Measurements from ENCODE around the gene FABP7. TPM values are rescaled to one million over a fixed set of nuclear protein-coding genes. Genes with fewer than 3 reads are reported as not detected.

Gene FABP7
- total RNA-seq, 1 experiment from 2014 or later = not detected

DNA sequence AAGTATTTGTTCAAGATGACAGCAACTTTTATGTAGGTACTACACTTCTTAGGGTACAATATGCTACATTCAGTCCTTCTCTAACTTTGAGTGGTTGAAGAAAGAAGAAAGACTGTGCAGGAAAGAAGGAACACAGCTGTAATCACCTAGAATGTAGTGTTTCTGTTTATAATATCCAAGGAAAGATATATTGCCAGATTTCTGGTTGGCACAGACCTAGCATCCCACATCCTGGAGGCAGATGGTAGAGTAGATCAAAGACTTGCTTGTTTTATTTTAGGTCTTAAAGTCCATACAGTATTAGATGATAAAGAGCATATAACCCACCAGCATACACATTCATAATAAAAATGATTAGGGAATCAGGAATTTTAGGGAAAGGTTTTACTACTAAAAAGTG lies 13.3 kb upstream of the FABP7 start:
- no peaks in the 10 kb centered on the region for H3K4me1 ChIP-seq (ENCODE audit: control insufficient read depth in 1 of 2, insufficient read depth in 2 of 2, low read length in 2 of 2)
- H3K27me3 ChIP-seq (ENCODE audit: insufficient read depth, low read length) = no peaks in the 10 kb centered on the region
- H3K27ac ChIP-seq (ENCODE audit: low read depth, low read length) = no peak overlapping the region
- RAD21 ChIA-PET (ENCODE audit: low non-redundant PET in 1 of 2, low total read pairs in 2 of 2, uncharacterized antibody in 2 of 2, unreplicated experiment in 2 of 2) = no interaction called here
- CTCF ChIA-PET = no interaction called here
- H3K4me2 ChIP-seq (ENCODE audit: low read length) = no peak overlapping the region
- peak overlapping the region; percentile 1 for H2AFZ ChIP-seq (ENCODE audit: low read depth, low read length, poor library complexity, severe bottlenecking)
- no peaks in the 10 kb centered on the region for H3K9me2 ChIP-seq (ENCODE audit: insufficient read depth)
- H3K4me3 ChIP-seq (replicated peaks in 1 of 2; ENCODE audit: low read depth in 1 of 2, low read length in 2 of 2) = no peak overlapping the region
- POLR2A ChIA-PET = no interaction called here
- no peaks in the 10 kb centered on the region for H3K79me2 ChIP-seq (ENCODE audit: insufficient read depth, low read length)
- DNase-seq (ENCODE audit: low read depth, low spot score) (no peak), ATAC-seq (no peak)
- intact Hi-C loops (cut with micrococcal nuclease) = no loop called here
- no TSS peak for BruUV-seq (replicated peaks)
- no peak overlapping the region for H3K9ac ChIP-seq (ENCODE audit: low read length)
- H3K9me3 ChIP-seq (ENCODE audit: control insufficient read depth in 1 of 2, insufficient read depth in 1 of 2, low read depth in 1 of 2, low read length in 2 of 2) = no peaks in the 10 kb centered on the region
- H3K36me3 ChIP-seq (ENCODE audit: control insufficient read depth in 1 of 2, insufficient read depth in 2 of 2, low read length in 2 of 2) = no peaks in the 10 kb centered on the region
- H4K20me1 ChIP-seq (ENCODE audit: insufficient read depth) = no peaks in the 10 kb centered on the region
- TF ChIP-seq ELF1 (IDR thresholded peaks at IDR 0.05; ENCODE audit: borderline replicate concordance, low read depth) (no peak), TCF7L2 (IDR thresholded peaks at IDR 0.05; ENCODE audit: borderline replicate concordance, extremely low read depth, insufficient read depth, insufficient read length) (no peak), SRF (IDR thresholded peaks at IDR 0.05; ENCODE audit: low read depth) (no peak), ZFX (IDR thresholded peaks at IDR 0.05) (no peak), ZNF274 (IDR thresholded peaks at IDR 0.05; ENCODE audit: low read depth, low read length) (no peak), POLR2A (IDR thresholded peaks at IDR 0.05; ENCODE audit: borderline replicate concordance, extremely low read depth, insufficient read depth, insufficient read length) (no peak), CEBPB (IDR thresholded peaks at IDR 0.05; ENCODE audit: low read depth) (no peak), CBX3 (IDR thresholded peaks at IDR 0.05; ENCODE audit: low read depth) (no peak), YY1 (IDR thresholded peaks at IDR 0.05; ENCODE audit: extremely low read depth, insufficient replicate concordance, low read depth, low read length) (no peak), SIN3A (IDR thresholded peaks at IDR 0.05; ENCODE audit: low read depth) (no peak), EGR1 (IDR thresholded peaks at IDR 0.05; ENCODE audit: low read depth) (no peak), RAD21 (IDR thresholded peaks at IDR 0.05; ENCODE audit: low read depth) (no peak)
- TF ChIP-seq, protein P1, sequence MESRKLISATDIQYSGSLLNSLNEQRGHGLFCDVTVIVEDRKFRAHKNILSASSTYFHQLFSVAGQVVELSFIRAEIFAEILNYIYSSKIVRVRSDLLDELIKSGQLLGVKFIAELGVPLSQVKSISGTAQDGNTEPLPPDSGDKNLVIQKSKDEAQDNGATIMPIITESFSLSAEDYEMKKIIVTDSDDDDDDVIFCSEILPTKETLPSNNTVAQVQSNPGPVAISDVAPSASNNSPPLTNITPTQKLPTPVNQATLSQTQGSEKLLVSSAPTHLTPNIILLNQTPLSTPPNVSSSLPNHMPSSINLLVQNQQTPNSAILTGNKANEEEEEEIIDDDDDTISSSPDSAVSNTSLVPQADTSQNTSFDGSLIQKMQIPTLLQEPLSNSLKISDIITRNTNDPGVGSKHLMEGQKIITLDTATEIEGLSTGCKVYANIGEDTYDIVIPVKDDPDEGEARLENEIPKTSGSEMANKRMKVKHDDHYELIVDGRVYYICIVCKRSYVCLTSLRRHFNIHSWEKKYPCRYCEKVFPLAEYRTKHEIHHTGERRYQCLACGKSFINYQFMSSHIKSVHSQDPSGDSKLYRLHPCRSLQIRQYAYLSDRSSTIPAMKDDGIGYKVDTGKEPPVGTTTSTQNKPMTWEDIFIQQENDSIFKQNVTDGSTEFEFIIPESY (IDR thresholded peaks at IDR 0.05; ENCODE audit: extremely low read depth, insufficient replicate concordance, low read length) = no peak
- TF ChIP-seq, protein P2, sequence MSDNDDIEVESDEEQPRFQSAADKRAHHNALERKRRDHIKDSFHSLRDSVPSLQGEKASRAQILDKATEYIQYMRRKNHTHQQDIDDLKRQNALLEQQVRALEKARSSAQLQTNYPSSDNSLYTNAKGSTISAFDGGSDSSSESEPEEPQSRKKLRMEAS (IDR thresholded peaks at IDR 0.05) = no peak
- TF ChIP-seq, protein P3, sequence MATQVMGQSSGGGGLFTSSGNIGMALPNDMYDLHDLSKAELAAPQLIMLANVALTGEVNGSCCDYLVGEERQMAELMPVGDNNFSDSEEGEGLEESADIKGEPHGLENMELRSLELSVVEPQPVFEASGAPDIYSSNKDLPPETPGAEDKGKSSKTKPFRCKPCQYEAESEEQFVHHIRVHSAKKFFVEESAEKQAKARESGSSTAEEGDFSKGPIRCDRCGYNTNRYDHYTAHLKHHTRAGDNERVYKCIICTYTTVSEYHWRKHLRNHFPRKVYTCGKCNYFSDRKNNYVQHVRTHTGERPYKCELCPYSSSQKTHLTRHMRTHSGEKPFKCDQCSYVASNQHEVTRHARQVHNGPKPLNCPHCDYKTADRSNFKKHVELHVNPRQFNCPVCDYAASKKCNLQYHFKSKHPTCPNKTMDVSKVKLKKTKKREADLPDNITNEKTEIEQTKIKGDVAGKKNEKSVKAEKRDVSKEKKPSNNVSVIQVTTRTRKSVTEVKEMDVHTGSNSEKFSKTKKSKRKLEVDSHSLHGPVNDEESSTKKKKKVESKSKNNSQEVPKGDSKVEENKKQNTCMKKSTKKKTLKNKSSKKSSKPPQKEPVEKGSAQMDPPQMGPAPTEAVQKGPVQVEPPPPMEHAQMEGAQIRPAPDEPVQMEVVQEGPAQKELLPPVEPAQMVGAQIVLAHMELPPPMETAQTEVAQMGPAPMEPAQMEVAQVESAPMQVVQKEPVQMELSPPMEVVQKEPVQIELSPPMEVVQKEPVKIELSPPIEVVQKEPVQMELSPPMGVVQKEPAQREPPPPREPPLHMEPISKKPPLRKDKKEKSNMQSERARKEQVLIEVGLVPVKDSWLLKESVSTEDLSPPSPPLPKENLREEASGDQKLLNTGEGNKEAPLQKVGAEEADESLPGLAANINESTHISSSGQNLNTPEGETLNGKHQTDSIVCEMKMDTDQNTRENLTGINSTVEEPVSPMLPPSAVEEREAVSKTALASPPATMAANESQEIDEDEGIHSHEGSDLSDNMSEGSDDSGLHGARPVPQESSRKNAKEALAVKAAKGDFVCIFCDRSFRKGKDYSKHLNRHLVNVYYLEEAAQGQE (IDR thresholded peaks at IDR 0.05; ENCODE audit: low read depth) = no peak
